Breast epithelium (tissue), 4 donors: ENCODE measurements around the gene SDK1. TPM values are rescaled to one million over a fixed set of nuclear protein-coding genes. Genes with fewer than 3 reads are reported as not detected.

Source experiments
- DNase-seq, 2 donors: peaks; one replicate each; pipeline ENCODE4 v3.0.0-alpha.2; 2019; ENCODE audit warnings: low spot score in 2 of 2
- H3K27ac ChIP-seq, 2 donors: fragments of 200-600 bp; sonication (generic) in 1 of 2; one replicate each; pipeline ENCODE4 v1.5.1; 2016 to 2019; ENCODE audit warnings: mild to moderate bottlenecking in 1 of 2
- H3K27me3 ChIP-seq, 2 donors: fragments of 200-600 bp; sonication (generic) in 1 of 2; one replicate each; pipeline versions ENCODE4 v1.5.1 to v1.6.0; 2017 to 2019; ENCODE audit warnings: control low read depth in 1 of 2, mild to moderate bottlenecking in 1 of 2
- H3K36me3 ChIP-seq: fragments of 200-600 bp; one replicate; pipeline ENCODE4 v1.5.1; 2019
- H3K4me1 ChIP-seq, 2 donors: fragments of 200-600 bp; sonication (generic); one replicate each; pipeline ENCODE4 v1.5.1; 2016 to 2019; ENCODE audit warnings: control low read depth in 1 of 2
- H3K4me3 ChIP-seq, 3 donors: fragments of 200-600 bp; sonication (generic); 1 replicate in 2 of 3; 2 replicates in 1 of 3; pipeline ENCODE4 v1.5.1; 2016 to 2019; ENCODE audit warnings: mild to moderate bottlenecking in 3 of 3, moderate library complexity in 2 of 3
- H3K9me3 ChIP-seq, 2 donors: fragments of 200-600 bp; sonication (generic) in 1 of 2; one replicate each; pipeline ENCODE4 v1.5.1; 2016 to 2019; ENCODE audit warnings: control low read depth in 1 of 2
- CTCF ChIP-seq, 3 donors: fragments of 450-650 bp; IDR thresholded peaks; one replicate each; pipeline ENCODE4 v1.5.1; 2016 to 2017; ENCODE audit warnings: antibody characterized with exemption in 3 of 3, mild to moderate bottlenecking in 3 of 3, moderate library complexity in 3 of 3
- POLR2A ChIP-seq: fragments of 450-650 bp; IDR thresholded peaks from one replicate; pipeline ENCODE4 v1.6.1; 2016; ENCODE audit warnings: antibody characterized with exemption, mild to moderate bottlenecking, moderate library complexity
- POLR2AphosphoS5 ChIP-seq, 3 donors: sonication (generic); formaldehyde crosslinking; IDR thresholded peaks; one replicate each; pipeline ENCODE4 v1.6.1; 2017; ENCODE audit warnings: antibody characterized with exemption in 3 of 3
- intact Hi-C: fragments of 100-400 bp; cut with DNase I; formaldehyde crosslinking; loops from one replicate; pipeline ENCODE4 v1.15.1; 2023; ENCODE audit warnings: low total_unique reads
- total RNA-seq, 3 donors: library from RNA; depleted of rRNA; stranded (reverse); fragments of >200 nt; gene quantifications; one replicate each; pipeline ENCODE4 v1.1.0, GENCODE V29; 2016

SDK1 gene
- total RNA-seq, 3 donors from 2014 or later: 3.7 to 18.2 (median 6.6) TPM

- no peaks in the 10 kb centered on the region for H3K4me1 ChIP-seq
- H3K36me3 ChIP-seq: no peaks in the 10 kb centered on the region
- H3K27ac ChIP-seq: no peak overlapping the region
- H3K4me3 ChIP-seq: no peak overlapping the region
- intact Hi-C loops: no loop called here
- no peak for DNase-seq
- no peaks in the 10 kb centered on the region for H3K27me3 ChIP-seq
- H3K9me3 ChIP-seq: peaks cover 0 to 6% of the 10 kb centered on the region in 2 donors
- no peak for TF ChIP-seq POLR2A
- no peak for TF ChIP-seq POLR2AphosphoS5 (IDR thresholded peaks at IDR 0.05)
- no peak for TF ChIP-seq CTCF (IDR thresholded peaks at IDR 0.05)
These were observed 753.1 kb downstream of the SDK1 start for GRCh38 chr7:4054158-4054557.

- DNase-seq: no peak
- no peaks in the 10 kb centered on the region for H3K36me3 ChIP-seq
- H3K4me3 ChIP-seq: no peak overlapping the region
- no peak overlapping the region for H3K27ac ChIP-seq
- peaks cover 0 to 14% of the 10 kb centered on the region in 2 donors for H3K9me3 ChIP-seq
- intact Hi-C loops: no loop called here
- H3K27me3 ChIP-seq: no peaks in the 10 kb centered on the region
- H3K4me1 ChIP-seq: no peaks in the 10 kb centered on the region
- TF ChIP-seq CTCF (IDR thresholded peaks at IDR 0.05) (no peak), POLR2A (no peak), POLR2AphosphoS5 (IDR thresholded peaks at IDR 0.05) (no peak)
These were observed 755.7 kb downstream of the SDK1 start for GRCh38 chr7:4056552-4057288.

GRCh38 chr7:4057289-4057616, 756.2 kb downstream of the SDK1 start:
- Histone ChIP-seq H3K4me1 (no peaks in the 10 kb centered on the region), H3K4me3 (no peak overlapping the region), H3K36me3 (no peaks in the 10 kb centered on the region), H3K27ac (no peak overlapping the region), H3K27me3 (no peaks in the 10 kb centered on the region), H3K9me3 (peaks cover 0 to 14% of the 10 kb centered on the region in 2 donors)
- DNase-seq: no peak
- no peak for TF ChIP-seq POLR2A
- no peak for TF ChIP-seq POLR2AphosphoS5 (IDR thresholded peaks at IDR 0.05)
- TF ChIP-seq CTCF (IDR thresholded peaks at IDR 0.05): no peak
- intact Hi-C loops: no loop called here

- no peaks in the 10 kb centered on the region for H3K27me3 ChIP-seq
- H3K4me3 ChIP-seq: no peak overlapping the region
- H3K36me3 ChIP-seq: no peaks in the 10 kb centered on the region
- intact Hi-C loops: no loop called here
- H3K27ac ChIP-seq: no peak overlapping the region
- DNase-seq: no peak
- H3K9me3 ChIP-seq: peaks cover 0 to 14% of the 10 kb centered on the region in 2 donors
- TF ChIP-seq CTCF (IDR thresholded peaks at IDR 0.05) (no peak), POLR2AphosphoS5 (IDR thresholded peaks at IDR 0.05) (no peak), POLR2A (no peak)
- no peaks in the 10 kb centered on the region for H3K4me1 ChIP-seq
These were observed 757.1 kb downstream of the SDK1 start for GRCh38 chr7:4058158-4058557.

GRCh38 chr7:4065190-4065589, 764.1 kb downstream of the SDK1 start:
- Histone ChIP-seq H3K27me3 (no peaks in the 10 kb centered on the region), H3K36me3 (no peaks in the 10 kb centered on the region), H3K27ac (no peak overlapping the region), H3K9me3 (peaks cover 0 to under 1% of the 10 kb centered on the region in 2 donors), H3K4me3 (no peak overlapping the region), H3K4me1 (no peaks in the 10 kb centered on the region)
- no peak for TF ChIP-seq CTCF (IDR thresholded peaks at IDR 0.05)
- no peak for TF ChIP-seq POLR2AphosphoS5 (IDR thresholded peaks at IDR 0.05)
- TF ChIP-seq POLR2A: no peak
- intact Hi-C loops: no loop called here
- DNase-seq: no peak
